ENCODE data around the gene GRIK3. TPM values are rescaled to one million over a fixed set of nuclear protein-coding genes. Genes with fewer than 3 reads are reported as not detected.

The GRIK3 gene
- total and polyA plus RNA-seq, 11 donors, result 0.06 to 1.6 (median 0.29) TPM

DNA sequence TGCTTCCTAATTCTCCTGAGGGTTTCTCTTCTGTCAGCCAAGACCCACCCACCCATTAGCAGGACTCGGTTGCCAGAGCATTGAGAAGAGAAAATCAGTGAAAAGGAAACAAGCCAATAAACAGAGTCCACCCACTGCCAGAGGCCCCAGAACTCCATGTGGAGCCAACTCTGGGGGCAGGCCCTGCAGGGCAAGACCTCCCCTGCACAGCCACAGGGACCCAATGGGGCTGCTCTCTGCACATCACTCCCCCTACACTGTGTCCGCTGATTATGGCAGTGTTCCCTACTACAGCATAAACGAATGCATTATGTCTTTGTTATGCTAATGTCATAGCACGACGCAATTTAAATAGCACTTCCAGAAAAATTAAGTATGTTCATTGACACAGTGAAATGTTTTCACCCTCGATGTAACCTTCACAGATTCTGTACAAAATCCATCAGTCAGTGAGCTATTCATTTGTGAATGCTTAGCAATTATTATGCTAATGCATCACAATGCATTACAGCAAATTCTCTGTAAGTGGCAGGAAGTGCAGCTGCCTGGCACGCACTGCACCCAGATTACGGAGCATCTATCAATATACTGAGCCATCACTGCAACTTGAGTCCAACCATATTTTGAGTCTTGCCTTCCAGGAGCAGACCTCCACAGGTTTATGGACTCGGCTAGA, 56.4 kb downstream of the GRIK3 start:
- Histone ChIP-seq H3K27ac (no peak overlapping the region), H3K36me3 (no peaks in the 10 kb centered on the region), H3K4me3 (no peak overlapping the region), H3K4me1 (no peaks in the 10 kb centered on the region), H3K27me3 (peaks cover 0 to 46% (median 5%) of the 10 kb centered on the region in 9 donors), H3K9me3 (peaks cover 0 to 11% (median 0%) of the 10 kb centered on the region in 12 donors)
- no peak for ATAC-seq
- no peak for DNase-seq
- 76 to 79% (median 78%) methylated on average over 9 of the region's 9 CpGs for WGBS, 4 donors
- intact Hi-C loops (cut with DNase I), result no loop called here
- TF ChIP-seq POLR2A (IDR thresholded peaks at IDR 0.05) (no peak), CTCF (IDR thresholded peaks at IDR 0.05) (no peak)

DNA sequence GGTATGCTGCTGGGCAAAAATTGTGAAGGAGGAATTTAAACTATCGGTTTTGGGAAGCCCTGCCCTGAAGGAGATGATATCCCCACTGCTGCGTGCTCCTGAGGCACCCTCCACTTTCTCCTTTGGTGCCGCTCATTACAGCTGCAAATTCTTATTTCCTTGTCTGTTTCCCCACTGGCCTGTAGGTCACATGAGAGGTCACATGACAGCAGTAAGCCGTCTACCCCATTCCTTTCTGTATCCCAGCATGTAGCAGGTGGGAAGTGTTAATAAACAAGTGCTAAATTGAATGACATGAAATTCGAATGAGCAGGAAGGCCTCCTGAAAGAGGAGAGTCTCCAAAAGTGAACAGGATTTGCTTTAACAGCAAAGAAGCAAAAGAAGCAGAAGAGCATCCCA, 58.7 kb downstream of the GRIK3 start:
- H3K36me3 ChIP-seq, result no peaks in the 10 kb centered on the region
- H3K27me3 ChIP-seq, result peaks cover 0 to 39% (median 5%) of the 10 kb centered on the region in 9 donors
- H3K9me3 ChIP-seq, result peaks cover 0 to 11% (median 0%) of the 10 kb centered on the region in 12 donors
- no peaks in the 10 kb centered on the region for H3K4me1 ChIP-seq
- no peak overlapping the region for H3K27ac ChIP-seq
- 48 to 71% (median 58%) methylated on average over 5 of the region's 5 CpGs for WGBS, 4 donors
- ATAC-seq (no peak), DNase-seq (no peak)
- TF ChIP-seq CTCF (IDR thresholded peaks at IDR 0.05) (no peak), POLR2A (IDR thresholded peaks at IDR 0.05) (no peak)
- H3K4me3 ChIP-seq, result no peak overlapping the region
- intact Hi-C loops (cut with DNase I), result no loop called here

DNA sequence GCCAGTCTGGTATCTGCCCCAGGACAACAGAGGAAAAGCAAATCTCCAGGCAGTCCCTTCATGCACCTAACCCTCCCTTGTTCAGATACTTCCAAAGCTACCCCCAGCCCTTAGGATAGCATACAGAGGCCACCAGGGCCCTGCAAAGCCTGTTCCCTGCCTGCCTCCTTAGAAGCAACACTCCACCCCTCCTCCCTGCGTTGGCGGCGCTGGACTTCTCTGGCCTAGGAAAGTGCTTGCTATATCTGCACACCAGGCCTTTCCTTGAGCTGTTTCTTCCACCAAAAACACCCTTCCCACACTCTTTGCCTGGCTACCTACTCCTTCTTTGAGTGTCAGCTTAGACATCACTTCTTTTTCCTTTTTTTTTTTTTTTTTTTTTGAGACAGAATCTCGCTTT, 61.3 kb downstream of the GRIK3 start:
- Histone ChIP-seq H3K4me1 (no peaks in the 10 kb centered on the region), H3K27me3 (peaks cover 0 to 16% (median 0%) of the 10 kb centered on the region in 9 donors), H3K36me3 (no peaks in the 10 kb centered on the region), H3K27ac (no peak overlapping the region), H3K4me3 (no peak overlapping the region), H3K9me3 (peaks cover 0 to 4% (median 0%) of the 10 kb centered on the region in 12 donors)
- intact Hi-C loops (cut with DNase I), result no loop called here
- TF ChIP-seq POLR2A (IDR thresholded peaks at IDR 0.05), result no peak
- TF ChIP-seq CTCF (IDR thresholded peaks at IDR 0.05), result no peak
- DNase-seq (no peak), ATAC-seq (no peak)
- 86 to 92% (median 88%) methylated on average over 4 of the region's 4 CpGs for WGBS, 4 donors

DNA sequence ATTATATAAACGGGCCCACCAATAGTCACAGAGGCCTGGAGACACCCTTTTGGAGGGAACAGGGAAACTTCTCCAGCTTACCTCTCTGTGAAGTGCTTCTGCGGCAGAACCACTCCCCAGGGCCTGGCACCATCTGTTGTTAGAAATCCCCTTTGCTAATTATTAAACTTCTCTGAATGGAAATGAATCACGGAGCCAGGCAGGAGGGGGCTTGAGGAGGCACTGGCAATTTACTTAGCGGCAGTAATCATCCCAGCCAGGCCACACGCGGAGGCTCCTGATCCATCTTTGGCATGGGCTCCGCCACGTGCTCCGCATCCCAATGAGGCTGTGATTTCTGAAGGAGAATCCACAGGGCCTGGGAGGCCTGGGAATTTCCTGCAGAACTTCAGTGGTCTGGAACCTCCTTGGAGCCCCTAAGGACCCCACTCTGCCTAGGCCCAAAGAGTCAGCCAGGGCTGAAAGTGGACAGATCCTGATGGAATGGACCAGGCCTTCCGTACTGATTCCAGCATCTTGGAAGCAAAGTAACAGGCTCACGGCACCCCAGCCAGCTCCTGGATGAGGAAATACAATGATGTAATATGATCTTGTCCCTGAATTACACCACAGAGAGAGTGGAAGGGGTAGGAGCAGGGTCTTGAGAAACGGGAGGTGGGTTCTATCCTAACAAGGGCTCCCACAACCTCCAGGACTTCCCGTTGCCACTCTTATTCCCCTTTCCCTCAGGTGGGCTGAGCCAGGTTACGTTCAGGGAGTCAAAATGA, 62.3 kb downstream of the GRIK3 start:
- Histone ChIP-seq H3K4me1 (no peaks in the 10 kb centered on the region), H3K4me3 (no peak overlapping the region), H3K36me3 (no peaks in the 10 kb centered on the region), H3K9me3 (no peaks in the 10 kb centered on the region), H3K27ac (no peak overlapping the region), H3K27me3 (peaks cover 0 to 8% (median 0%) of the 10 kb centered on the region in 9 donors)
- no peak for TF ChIP-seq POLR2A (IDR thresholded peaks at IDR 0.05)
- no peak for TF ChIP-seq CTCF (IDR thresholded peaks at IDR 0.05)
- 68 to 72% (median 70%) methylated on average over 13 to 14 of the region's 14 CpGs for WGBS, 4 donors
- intact Hi-C loops (cut with DNase I), result no loop called here
- no peak for DNase-seq
- no peak for ATAC-seq
